GM23248 (cell line): ENCODE data around the gene BMP2K. TPM values are rescaled to one million over a fixed set of nuclear protein-coding genes. Genes with fewer than 3 reads are reported as not detected.

Experiments
- DNase-seq: peaks from one replicate; pipeline ENCODE4 v3.0.0-alpha.2; 2015
- H2AFZ ChIP-seq: fragments of 200-600 bp; sonication (generic); 2 replicates; pipeline ENCODE4 v1.6.1; 2016; ENCODE audit warnings: antibody characterized with exemption
- H3F3A ChIP-seq: fragments of 200-600 bp; sonication (generic); 2 replicates; pipeline ENCODE4 v1.6.1; 2016; ENCODE audit warnings: mild to moderate bottlenecking, antibody characterized with exemption, mixed run types; ENCODE audit not compliant: insufficient read depth
- H3K27ac ChIP-seq: fragments of 200-600 bp; sonication (generic); 2 replicates; pipeline ENCODE4 v1.5.1; 2016; ENCODE audit warnings: mild to moderate bottlenecking
- H3K27me3 ChIP-seq: fragments of 200-600 bp; sonication (generic); replicated peaks from 2 replicates; pipeline ENCODE4 v1.6.1; 2016; ENCODE audit warnings: mild to moderate bottlenecking; ENCODE audit not compliant: insufficient read depth
- H3K36me3 ChIP-seq: fragments of 200-600 bp; sonication (generic); 2 replicates; pipeline ENCODE4 v1.6.1; 2016; ENCODE audit warnings: low read depth, mild to moderate bottlenecking
- H3K4me1 ChIP-seq: fragments of 200-600 bp; sonication (generic); 2 replicates; pipeline ENCODE4 v1.6.1; 2016; ENCODE audit warnings: mild to moderate bottlenecking; ENCODE audit not compliant: insufficient read depth
- H3K4me2 ChIP-seq: fragments of 200-600 bp; sonication (generic); one replicate; pipeline ENCODE4 v1.6.1; 2016; ENCODE audit warnings: mild to moderate bottlenecking; ENCODE audit not compliant: unreplicated experiment
- H3K4me3 ChIP-seq: fragments of 200-600 bp; sonication (generic); 2 replicates; pipeline ENCODE4 v1.5.1; 2016; ENCODE audit warnings: mild to moderate bottlenecking
- H3K79me2 ChIP-seq: fragments of 200-600 bp; sonication (generic); 2 replicates; pipeline ENCODE4 v1.6.1; 2016; ENCODE audit warnings: mild to moderate bottlenecking; ENCODE audit not compliant: insufficient read depth
- H3K9ac ChIP-seq: fragments of 200-600 bp; sonication (generic); 2 replicates; pipeline ENCODE4 v1.6.1; 2016; ENCODE audit warnings: mild to moderate bottlenecking
- H3K9me2 ChIP-seq: fragments of 200-600 bp; sonication (generic); 2 replicates; pipeline ENCODE4 v1.6.1; 2016; ENCODE audit warnings: mixed run types, mild to moderate bottlenecking, moderate library complexity; ENCODE audit not compliant: insufficient read depth
- H3K9me3 ChIP-seq: fragments of 200-600 bp; sonication (generic); one replicate; pipeline ENCODE4 v1.6.1; 2017; ENCODE audit warnings: low read depth
- H4K20me1 ChIP-seq: fragments of 200-600 bp; sonication (generic); 2 replicates; pipeline ENCODE4 v1.6.0; 2016; ENCODE audit not compliant: insufficient read depth
- EZH2 ChIP-seq: fragments of 200-600 bp; sonication (generic); IDR thresholded peaks from 2 replicates; pipeline ENCODE4 v1.6.1; 2018; ENCODE audit warnings: antibody characterized with exemption, mild to moderate bottlenecking; ENCODE audit not compliant: insufficient read depth, poor library complexity, severe bottlenecking
- EZH2phosphoT487 ChIP-seq: fragments of 200-600 bp; sonication (generic); IDR thresholded peaks from 2 replicates; pipeline ENCODE4 v1.6.1; 2018; ENCODE audit warnings: antibody characterized with exemption, moderate library complexity, mild to moderate bottlenecking, low read depth; ENCODE audit not compliant: insufficient read depth
- WGBS, 2 experiments: methylation state at CpG; one replicate each; pipeline ENCODE4 v1.1.6; 2015 to 2017; ENCODE audit warnings: low lambda C conversion rate in 2 of 2, low coverage in 1 of 2; ENCODE audit errors: missing lambda C conversion rate in 2 of 2; 5-methylcytosine and 5-hydroxymethylcytosine counted together
- in situ Hi-C: fragments of 300-500 bp; cut with MboI; formaldehyde crosslinking; loops from 2 replicates; pipeline ENCODE4 v1.15.0; 2020
- microRNA-seq: library from miRNA; unstranded; fragments of <30 nt; microRNA quantifications from one replicate; pipeline ENCODE4, GENCODE V29; 2016; ENCODE audit warnings: borderline number of aligned reads
- polyA plus RNA-seq: library from polyadenylated mRNA; unstranded; fragments of >200 nt; fragmentation: Nextera tagmentation; extraction: Ambion mirVana; gene quantifications from 2 replicates; pipeline ENCODE4 v1.2.1, GENCODE V29; 2016
- small RNA-seq: library from RNA; depleted of rRNA; stranded (forward); fragments of <200 nt; gene quantifications from one replicate; pipeline ENCODE3, GENCODE V24; 2014; ENCODE audit warnings: low read depth, low replicate concordance
- total RNA-seq: library from RNA; depleted of rRNA; stranded (reverse); fragments of >200 nt; shearing (Covaris generic); gene quantifications from 2 replicates; pipeline ENCODE4 v1.2.3, GENCODE V29; 2014; rRNA removed

Gene BMP2K
- total and polyA plus RNA-seq, 2 experiments from 2014 or later, result 11.0 to 53.0 TPM

- Histone ChIP-seq H3K27ac (no peak overlapping the region), H3K4me3 (no peak overlapping the region), H3K4me1 (no peaks in the 10 kb centered on the region), H3K9ac (no peak overlapping the region), H3K36me3 (no peaks in the 10 kb centered on the region), H2AFZ (no peak overlapping the region), H3K9me2 (no peaks in the 10 kb centered on the region), H3K27me3 (no peaks in the 10 kb centered on the region), H4K20me1 (no peaks in the 10 kb centered on the region), H3K4me2 (no peak overlapping the region), H3F3A (no peaks in the 10 kb centered on the region), H3K9me3 (no peaks in the 10 kb centered on the region), H3K79me2 (no peaks in the 10 kb centered on the region)
- WGBS, 2 experiments, result 77 to 81% methylated on average over 5 of the region's 5 CpGs
- no peak for TF ChIP-seq EZH2phosphoT487
- no peak for TF ChIP-seq EZH2
- in situ Hi-C loops, result no loop called here
- no peak for DNase-seq
Observed at GRCh38 chr4:78953231-78953630, 177.1 kb downstream of the BMP2K start.

- 64 to 67% methylated on average over 11 of the region's 11 CpGs for WGBS, 2 experiments
- Histone ChIP-seq H3F3A (no peaks in the 10 kb centered on the region), H3K9me2 (no peaks in the 10 kb centered on the region), H3K27ac (no peak overlapping the region), H3K9ac (no peak overlapping the region), H2AFZ (no peak overlapping the region), H3K79me2 (no peaks in the 10 kb centered on the region), H3K4me2 (no peak overlapping the region), H3K36me3 (no peaks in the 10 kb centered on the region), H3K27me3 (no peaks in the 10 kb centered on the region), H3K4me1 (no peaks in the 10 kb centered on the region), H3K9me3 (no peaks in the 10 kb centered on the region), H3K4me3 (no peak overlapping the region), H4K20me1 (no peaks in the 10 kb centered on the region)
- in situ Hi-C loops, result no loop called here
- peak; percentile 30 for DNase-seq
- TF ChIP-seq EZH2 (no peak), EZH2phosphoT487 (no peak)
Observed at GRCh38 chr4:78953769-78954666, 177.9 kb downstream of the BMP2K start.

GRCh38 chr4:78956975-78957374 lies 180.8 kb downstream of the BMP2K start:
- Histone ChIP-seq H4K20me1 (no peaks in the 10 kb centered on the region), H3F3A (no peaks in the 10 kb centered on the region), H3K4me3 (no peak overlapping the region), H3K9me3 (no peaks in the 10 kb centered on the region), H3K4me2 (no peak overlapping the region), H3K9ac (no peak overlapping the region), H2AFZ (no peak overlapping the region), H3K4me1 (no peaks in the 10 kb centered on the region), H3K79me2 (no peaks in the 10 kb centered on the region), H3K27ac (no peak overlapping the region), H3K36me3 (no peaks in the 10 kb centered on the region), H3K27me3 (no peaks in the 10 kb centered on the region), H3K9me2 (no peaks in the 10 kb centered on the region)
- no peak for TF ChIP-seq EZH2
- TF ChIP-seq EZH2phosphoT487, result no peak
- in situ Hi-C loops, result no loop called here
- 81 to 87% methylated on average over 5 of the region's 5 CpGs for WGBS, 2 experiments
- DNase-seq, result no peak

- Histone ChIP-seq H3F3A (no peaks in the 10 kb centered on the region), H3K4me3 (no peak overlapping the region), H3K9me3 (no peaks in the 10 kb centered on the region), H3K4me2 (no peak overlapping the region), H3K36me3 (no peaks in the 10 kb centered on the region), H3K9me2 (no peaks in the 10 kb centered on the region), H3K4me1 (no peaks in the 10 kb centered on the region), H3K79me2 (no peaks in the 10 kb centered on the region), H3K27ac (no peak overlapping the region), H3K27me3 (no peaks in the 10 kb centered on the region), H4K20me1 (no peaks in the 10 kb centered on the region), H3K9ac (no peak overlapping the region), H2AFZ (no peak overlapping the region)
- DNase-seq, result no peak
- in situ Hi-C loops, result no loop called here
- TF ChIP-seq EZH2phosphoT487 (no peak), EZH2 (no peak)
- 61 to 62% methylated on average over 3 of the region's 3 CpGs for WGBS, 2 experiments
Observed at GRCh38 chr4:78960926-78961325, 184.8 kb downstream of the BMP2K start.

Small RNA genes lying within 50 kb of the gene (microRNA-seq; reads per million reads assigned to microRNA genes)
- not detected for gene MIR5096

Small RNA genes lying within 50 kb of the gene (small RNA-seq; reads per million reads assigned to genes)
- gene AC098818.1 (not detected), gene MIR5096 (not detected), gene RN7SL127P (not detected)

Other genes starting within 250 kb of the BMP2K start
- gene ANXA3, start 224.6 kb upstream of the BMP2K start, total RNA-seq, result 1.1 and 3.6 TPM in 2 replicates
- gene ANXA3, start 224.6 kb upstream of the BMP2K start, polyA plus RNA-seq, result 2.8 and 4.3 TPM in 2 replicates
- gene PAQR3, start 163.1 kb downstream of the BMP2K start, total RNA-seq, result 19.2 and 20.7 TPM in 2 replicates
- 10.4 and 13.1 TPM in 2 replicates for gene PAQR3, start 163.1 kb downstream of the BMP2K start, polyA plus RNA-seq